Calu3 (cell line): ENCODE results near the gene KRTAP1-5. TPM values are rescaled to one million over a fixed set of nuclear protein-coding genes. Genes with fewer than 3 reads are reported as not detected.

Source experiments
- BruUV-seq: library from RNA; stranded (reverse); fragments of 400-500 nt; replicated peaks from 2 replicates; lab custom pipeline; 2021; lab: Mats Ljungman, UMichigan
- CTCF ChIA-PET: fragments of 300-600 bp; sonication (Branson Sonifier 250); formaldehyde crosslinking; loops from one replicate; lab custom pipeline; 2022; ENCODE audit warnings: antibody characterized with exemption; lab: Charles Lee
- DNase-seq: peaks from one replicate; pipeline ENCODE4 v3.0.0; 2022
- H3K27ac Mint-ChIP-seq: one replicate; pipeline ENCODE4 v1.8.0; 2022; ENCODE audit warnings: mixed read lengths; ENCODE audit not compliant: unreplicated experiment
- H3K27me3 Mint-ChIP-seq: one replicate; pipeline ENCODE4 v1.8.0; 2022; ENCODE audit warnings: mixed read lengths; ENCODE audit not compliant: unreplicated experiment
- H3K36me3 Mint-ChIP-seq: one replicate; pipeline ENCODE4 v1.8.0; 2022; ENCODE audit warnings: mild to moderate bottlenecking, moderate library complexity, mixed read lengths; ENCODE audit not compliant: insufficient read depth, unreplicated experiment
- H3K4me1 Mint-ChIP-seq: one replicate; pipeline ENCODE4 v1.8.0; 2022; ENCODE audit warnings: mild to moderate bottlenecking, low read depth, mixed read lengths; ENCODE audit not compliant: unreplicated experiment
- H3K4me3 Mint-ChIP-seq: one replicate; pipeline ENCODE4 v1.8.0; 2022; ENCODE audit warnings: mild to moderate bottlenecking, low read depth, moderate library complexity, mixed read lengths; ENCODE audit not compliant: unreplicated experiment
- H3K9me3 Mint-ChIP-seq: one replicate; pipeline ENCODE4 v1.8.0; 2022; ENCODE audit warnings: low read depth, mixed read lengths; ENCODE audit not compliant: unreplicated experiment
- CTCF ChIP-seq: fragments of 200-600 bp; IDR thresholded peaks from one replicate; pipeline ENCODE4 v1.8.0; 2022; ENCODE audit warnings: antibody characterized with exemption; ENCODE audit not compliant: unreplicated experiment
- intact Hi-C: fragments of 100-400 bp; cut with micrococcal nuclease; formaldehyde crosslinking; loops from one replicate; pipeline ENCODE4 v1.10.0; 2022; ENCODE audit not compliant: unreplicated experiment
- total RNA-seq: library from RNA; stranded (reverse); gene quantifications from 2 replicates; pipeline ENCODE4 v1.2.3, GENCODE V29; 2022

The KRTAP1-5 gene
- total RNA-seq, 1 experiment from 2014 or later: not detected

- H3K4me1 Mint-ChIP-seq: peaks cover 44% of the 10 kb centered on the region
- no peak overlapping the region for H3K27ac Mint-ChIP-seq
- CTCF ChIA-PET: interaction anchor here (0.6 to 1.7 kb wide), 14 partner anchors 10 to 292 kb away, joined by 3 to 6 read pairs (median 4); partner anchors contain the start of genes KRT23, KRT40 and KRTAP2-3
- no peaks in the 10 kb centered on the region for H3K27me3 Mint-ChIP-seq
- H3K4me3 Mint-ChIP-seq: no peak overlapping the region
- no peaks in the 10 kb centered on the region for H3K36me3 Mint-ChIP-seq
- no peak for TF ChIP-seq CTCF
- no TSS peak for BruUV-seq
- peak; percentile 45 for DNase-seq
- peaks cover 4% of the 10 kb centered on the region for H3K9me3 Mint-ChIP-seq
- intact Hi-C loops: no loop called here
Measured at GRCh38 chr17:41009301-41009760, 17.7 kb downstream of the KRTAP1-5 start.

GRCh38 chr17:41008811-41009210, 18.2 kb downstream of the KRTAP1-5 start, which contains the start of gene KRTAP3-1:
KRTAP3-1 (minus strand) TSS chr17:41009128; CDS start chr17:41009074, 54 bp downstream.
- Mint-ChIP-seq H3K27me3 (no peaks in the 10 kb centered on the region), H3K36me3 (no peaks in the 10 kb centered on the region), H3K4me1 (peaks cover 50% of the 10 kb centered on the region), H3K4me3 (no peak within 1 kb of the TSS), H3K27ac (no peak within 1 kb of the TSS), H3K9me3 (peaks cover 4% of the 10 kb centered on the region)
- no TSS peak for BruUV-seq
- CTCF ChIA-PET: interaction anchor here (0.6 to 1.7 kb wide), 10 partner anchors 11 to 292 kb away, joined by 3 to 6 read pairs (median 4); partner anchors contain the start of gene KRT40
- TF ChIP-seq CTCF: no peak
- intact Hi-C loops: no loop called here
- DNase-seq: no peak

- CTCF ChIA-PET: interaction anchor here (0.8 to 1.2 kb wide), 2 partner anchors 16 to 92 kb away, joined by 3 to 5 read pairs; no protein-coding TSS in a partner anchor
- Mint-ChIP-seq H3K27ac (no peak overlapping the region), H3K9me3 (no peaks in the 10 kb centered on the region), H3K27me3 (no peaks in the 10 kb centered on the region), H3K4me3 (no peak overlapping the region), H3K4me1 (peaks cover 46% of the 10 kb centered on the region), H3K36me3 (no peaks in the 10 kb centered on the region)
- DNase-seq: no peak
- intact Hi-C loops: loop anchor here (5.0 kb wide), 1 partner anchor 38 kb away; the partner anchor contains the start of gene KRTAP1-1
- TF ChIP-seq CTCF: no peak
- BruUV-seq: no TSS peak
Measured at GRCh38 chr17:41004397-41004796, 22.6 kb downstream of the KRTAP1-5 start.

GRCh38 chr17:41003926-41004325, 23.1 kb downstream of the KRTAP1-5 start:
- Mint-ChIP-seq H3K27me3 (no peaks in the 10 kb centered on the region), H3K36me3 (no peaks in the 10 kb centered on the region), H3K27ac (no peak overlapping the region), H3K4me3 (no peak overlapping the region), H3K9me3 (no peaks in the 10 kb centered on the region), H3K4me1 (peaks cover 41% of the 10 kb centered on the region)
- BruUV-seq: no TSS peak
- CTCF ChIA-PET: interaction anchor here (0.8 to 1.2 kb wide), 2 partner anchors 16 to 91 kb away, joined by 3 to 5 read pairs; no protein-coding TSS in a partner anchor
- DNase-seq: no peak
- TF ChIP-seq CTCF: no peak
- intact Hi-C loops: loop anchor here (5.0 kb wide), 1 partner anchor 38 kb away; the partner anchor contains the start of gene KRTAP1-1
